Measurements from ENCODE around the gene PTGDS.

The PTGDS gene

DNA sequence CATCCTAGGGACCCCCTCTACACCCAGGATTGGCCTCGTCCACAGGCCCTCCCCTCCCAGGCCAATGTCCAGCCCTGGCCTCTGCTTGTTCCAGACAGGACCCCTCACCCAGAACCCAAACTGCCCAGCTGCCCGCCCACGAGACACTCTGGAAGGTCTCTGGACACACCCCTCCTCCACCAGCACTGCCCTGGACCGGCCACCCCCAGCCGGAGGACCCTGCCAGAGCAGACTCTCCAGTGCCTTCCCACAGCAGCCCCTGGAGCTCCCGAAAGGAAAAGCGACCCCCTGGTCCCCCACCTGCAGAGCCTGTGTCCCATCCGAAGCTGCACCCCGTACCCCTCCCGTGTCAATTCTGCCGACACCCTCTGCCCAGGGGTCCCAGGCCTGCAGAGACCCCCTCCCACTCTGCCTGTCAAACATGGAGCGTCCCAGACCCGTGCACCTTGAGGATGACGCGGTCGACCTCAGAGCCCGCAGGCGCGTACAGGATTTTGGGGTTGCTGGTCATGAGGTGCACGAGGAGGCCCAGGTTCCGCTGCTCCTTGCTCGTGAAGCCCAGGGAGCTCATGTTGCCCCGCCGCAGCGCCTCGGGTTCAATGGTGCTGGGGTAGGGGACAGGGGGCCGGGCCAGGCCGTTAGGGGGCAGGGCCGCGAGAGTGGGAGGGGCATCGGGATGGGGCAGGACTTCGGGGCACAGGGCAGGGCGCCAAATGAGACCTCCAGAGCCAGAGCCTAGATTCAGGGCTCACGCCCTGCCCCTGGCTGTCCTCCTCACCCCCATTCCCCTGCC, 42.8 kb downstream of the PTGDS start:
- H3K4me3 ChIP-seq (ENCODE audit: low read depth, low read length): no peak overlapping the region
- TF ChIP-seq, protein P1, sequence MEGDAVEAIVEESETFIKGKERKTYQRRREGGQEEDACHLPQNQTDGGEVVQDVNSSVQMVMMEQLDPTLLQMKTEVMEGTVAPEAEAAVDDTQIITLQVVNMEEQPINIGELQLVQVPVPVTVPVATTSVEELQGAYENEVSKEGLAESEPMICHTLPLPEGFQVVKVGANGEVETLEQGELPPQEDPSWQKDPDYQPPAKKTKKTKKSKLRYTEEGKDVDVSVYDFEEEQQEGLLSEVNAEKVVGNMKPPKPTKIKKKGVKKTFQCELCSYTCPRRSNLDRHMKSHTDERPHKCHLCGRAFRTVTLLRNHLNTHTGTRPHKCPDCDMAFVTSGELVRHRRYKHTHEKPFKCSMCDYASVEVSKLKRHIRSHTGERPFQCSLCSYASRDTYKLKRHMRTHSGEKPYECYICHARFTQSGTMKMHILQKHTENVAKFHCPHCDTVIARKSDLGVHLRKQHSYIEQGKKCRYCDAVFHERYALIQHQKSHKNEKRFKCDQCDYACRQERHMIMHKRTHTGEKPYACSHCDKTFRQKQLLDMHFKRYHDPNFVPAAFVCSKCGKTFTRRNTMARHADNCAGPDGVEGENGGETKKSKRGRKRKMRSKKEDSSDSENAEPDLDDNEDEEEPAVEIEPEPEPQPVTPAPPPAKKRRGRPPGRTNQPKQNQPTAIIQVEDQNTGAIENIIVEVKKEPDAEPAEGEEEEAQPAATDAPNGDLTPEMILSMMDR (IDR thresholded peaks at IDR 0.05; ENCODE audit: low read depth, low read length, missing control alignments): no peak
- DNase-seq (ENCODE audit: low read depth): no peak

- no peak overlapping the region for H3K4me3 ChIP-seq (ENCODE audit: low read depth, low read length)
- no peak for DNase-seq (ENCODE audit: low read depth)
- TF ChIP-seq, protein P1 (IDR thresholded peaks at IDR 0.05; ENCODE audit: low read depth, low read length, missing control alignments): no peak
Measured at GRCh38 chr9:137020771-137021567, 43.7 kb downstream of the PTGDS start.

DNA sequence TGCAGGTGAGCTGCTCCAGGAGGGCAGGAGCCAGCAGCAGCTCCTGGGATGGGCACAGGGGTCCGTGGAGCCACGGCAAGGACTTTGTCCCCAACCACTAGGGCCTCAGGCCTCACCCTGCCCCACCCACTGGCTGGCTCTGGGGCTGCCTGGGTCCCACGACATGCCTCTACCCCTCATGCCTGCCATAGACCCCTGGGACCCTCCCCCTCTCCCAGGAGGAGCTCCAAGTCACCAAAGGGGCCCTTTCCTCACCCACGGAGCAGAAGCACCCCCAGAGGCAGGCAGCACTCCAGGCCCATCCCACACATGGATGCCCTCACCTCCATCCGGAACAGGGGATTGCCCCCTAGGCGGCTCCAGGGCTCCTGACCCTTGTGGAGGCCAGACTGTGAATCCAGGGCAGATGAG, 44.3 kb downstream of the PTGDS start:
- TF ChIP-seq, protein P1 (IDR thresholded peaks at IDR 0.05; ENCODE audit: low read depth, low read length, missing control alignments): no peak
- no peak overlapping the region for H3K4me3 ChIP-seq (ENCODE audit: low read depth, low read length)
- no peak for DNase-seq (ENCODE audit: low read depth)

DNA sequence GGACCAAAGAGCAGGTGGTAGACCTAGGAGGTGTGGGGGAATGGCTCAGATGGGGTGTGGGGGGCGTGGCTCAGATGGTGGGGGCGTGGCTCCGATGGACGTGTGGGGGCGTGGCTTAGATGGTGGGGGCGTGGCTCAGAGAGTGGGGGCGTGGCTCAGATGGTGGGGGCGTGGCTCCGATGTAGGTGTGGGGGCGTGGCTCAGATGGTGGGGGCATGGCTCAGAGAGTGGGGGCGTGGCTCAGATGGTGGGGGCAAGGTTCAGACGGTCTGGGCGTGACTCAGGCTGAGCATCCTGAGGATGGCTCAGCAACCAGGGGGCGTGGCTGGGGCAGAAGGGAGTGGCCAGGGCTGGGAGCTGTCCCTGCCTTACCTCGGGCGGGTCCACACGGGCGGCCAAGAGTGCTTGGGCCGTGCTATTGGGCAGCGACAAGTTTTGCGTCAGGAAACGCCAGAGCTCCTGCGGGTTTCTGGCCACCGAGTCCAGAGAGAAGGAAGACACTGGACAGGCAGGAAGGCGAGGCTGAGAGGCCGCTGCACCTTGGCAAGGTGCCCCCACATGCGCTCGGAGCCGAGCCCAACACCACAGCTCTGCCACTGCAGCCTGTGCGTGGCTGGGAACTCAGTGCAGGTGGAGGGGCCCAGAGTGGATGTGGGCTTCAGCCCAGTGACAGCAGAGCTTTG, 44.8 kb downstream of the PTGDS start:
- TF ChIP-seq, protein P1 (IDR thresholded peaks at IDR 0.05; ENCODE audit: low read depth, low read length, missing control alignments): no peak
- no peak for DNase-seq (ENCODE audit: low read depth)

GRCh38 chr9:137022662-137023008, 45.3 kb downstream of the PTGDS start:
- DNase-seq (ENCODE audit: low read depth): no peak
- TF ChIP-seq, protein P1 (IDR thresholded peaks at IDR 0.05; ENCODE audit: low read depth, low read length, missing control alignments): no peak
- H3K4me3 ChIP-seq (ENCODE audit: low read depth, low read length): no peak overlapping the region

More for the DNA sequence above, 44.8 kb downstream of the PTGDS start:
- no peak overlapping the region for H3K4me3 ChIP-seq (ENCODE audit: low read depth, low read length)

- DNase-seq (ENCODE audit: low read depth): no peak
- no peak overlapping the region for H3K4me3 ChIP-seq (ENCODE audit: low read depth, low read length)
- TF ChIP-seq, protein P1 (IDR thresholded peaks at IDR 0.05; ENCODE audit: low read depth, low read length, missing control alignments): no peak
Measured at GRCh38 chr9:137023157-137023556, 45.9 kb downstream of the PTGDS start.
